ENCODE data around the gene SESN3.
"Not testable (repeated sequence)": the region's sequence is repeated elsewhere in the genome, so short reads cannot be mapped to it uniquely, and the experiment has no call there.

SESN3 gene

GRCh38 chr11:95231127-95231880 lies at the start of gene SESN3:
Gene SESN3 (minus strand): TSS chr11:95231202. CDS start chr11:95230860, 342 bp downstream.
- in situ Hi-C loops (cut with HindIII; ENCODE audit: low sequenced_read_pairs), result no loop called here

GRCh38 chr11:95279921-95280868 lies 49.2 kb upstream of the SESN3 start:
- in situ Hi-C loops (cut with HindIII; ENCODE audit: low sequenced_read_pairs), result no loop called here

GRCh38 chr11:95277868-95278267 lies 46.9 kb upstream of the SESN3 start:
- in situ Hi-C loops (cut with HindIII; ENCODE audit: low sequenced_read_pairs), result no loop called here

- in situ Hi-C loops (cut with HindIII; ENCODE audit: low sequenced_read_pairs), result no loop called here
These were observed 45.1 kb upstream of the SESN3 start for GRCh38 chr11:95276139-95276538.

- in situ Hi-C loops (cut with HindIII; ENCODE audit: low sequenced_read_pairs), result not testable (repeated sequence)
These were observed 42.6 kb upstream of the SESN3 start for GRCh38 chr11:95273618-95274017.

GRCh38 chr11:95269036-95269819 lies 38.2 kb upstream of the SESN3 start:
- in situ Hi-C loops (cut with HindIII; ENCODE audit: low sequenced_read_pairs), result no loop called here

- in situ Hi-C loops (cut with HindIII; ENCODE audit: low sequenced_read_pairs), result no loop called here
These were observed 37.4 kb upstream of the SESN3 start for GRCh38 chr11:95268391-95268790.

GRCh38 chr11:95267601-95268213 lies 36.7 kb upstream of the SESN3 start:
- in situ Hi-C loops (cut with HindIII; ENCODE audit: low sequenced_read_pairs), result no loop called here

GRCh38 chr11:95266751-95267374 lies 35.9 kb upstream of the SESN3 start:
- in situ Hi-C loops (cut with HindIII; ENCODE audit: low sequenced_read_pairs), result no loop called here

- in situ Hi-C loops (cut with HindIII; ENCODE audit: low sequenced_read_pairs), result no loop called here
These were observed 33.9 kb upstream of the SESN3 start for GRCh38 chr11:95264881-95265280.

GRCh38 chr11:95262994-95263765 lies 32.2 kb upstream of the SESN3 start:
- in situ Hi-C loops (cut with HindIII; ENCODE audit: low sequenced_read_pairs), result no loop called here

GRCh38 chr11:95257456-95257971 lies 26.5 kb upstream of the SESN3 start:
- in situ Hi-C loops (cut with HindIII; ENCODE audit: low sequenced_read_pairs), result no loop called here

GRCh38 chr11:95256321-95256779 lies 25.3 kb upstream of the SESN3 start:
- in situ Hi-C loops (cut with HindIII; ENCODE audit: low sequenced_read_pairs), result no loop called here

- in situ Hi-C loops (cut with HindIII; ENCODE audit: low sequenced_read_pairs), result no loop called here
These were observed 24.5 kb upstream of the SESN3 start for GRCh38 chr11:95255251-95256145.

GRCh38 chr11:95254716-95255115 lies 23.7 kb upstream of the SESN3 start:
- in situ Hi-C loops (cut with HindIII; ENCODE audit: low sequenced_read_pairs), result no loop called here

GRCh38 chr11:95254131-95254704 lies 23.2 kb upstream of the SESN3 start:
- in situ Hi-C loops (cut with HindIII; ENCODE audit: low sequenced_read_pairs), result no loop called here

- in situ Hi-C loops (cut with HindIII; ENCODE audit: low sequenced_read_pairs), result no loop called here
These were observed 22.1 kb upstream of the SESN3 start for GRCh38 chr11:95253141-95253540.

GRCh38 chr11:95252586-95252985 lies 21.6 kb upstream of the SESN3 start:
- in situ Hi-C loops (cut with HindIII; ENCODE audit: low sequenced_read_pairs), result no loop called here

Measured in endothelial cell of hepatic sinusoid (primary cell).